ENCODE results near the gene HECTD4. TPM values are rescaled to one million over a fixed set of nuclear protein-coding genes. Genes with fewer than 3 reads are reported as not detected.

Gene HECTD4
- total RNA-seq, 1 experiment from 2014 or later = 13.1 TPM

- H3K36me3 ChIP-seq = peaks cover 3% of the 10 kb centered on the region
- no peak overlapping the region for H3K27ac ChIP-seq
- no peaks in the 10 kb centered on the region for H3K4me1 ChIP-seq
- no peak overlapping the region for H3K4me3 ChIP-seq
- H3K9me3 ChIP-seq (replicated peaks) = no peaks in the 10 kb centered on the region
- H3K27me3 ChIP-seq = no peaks in the 10 kb centered on the region
- no peak for DNase-seq
Observed at GRCh38 chr12:112131686-112132085, 250.5 kb downstream of the HECTD4 start.

GRCh38 chr12:112130441-112130998 lies 251.7 kb downstream of the HECTD4 start:
- Histone ChIP-seq H3K27ac (no peak overlapping the region), H3K4me1 (no peaks in the 10 kb centered on the region), H3K27me3 (no peaks in the 10 kb centered on the region), H3K4me3 (no peak overlapping the region), H3K36me3 (no peaks in the 10 kb centered on the region; the same call in 1 of the 2 replicates), H3K9me3 (replicated peaks) (no peaks in the 10 kb centered on the region)
- no peak for DNase-seq

GRCh38 chr12:112126911-112127310 lies 255.3 kb downstream of the HECTD4 start:
- no peaks in the 10 kb centered on the region for H3K36me3 ChIP-seq
- H3K4me1 ChIP-seq = peaks cover 15% of the 10 kb centered on the region
- no peak overlapping the region for H3K27ac ChIP-seq
- H3K27me3 ChIP-seq = no peaks in the 10 kb centered on the region; the same call in 1 of the 2 replicates
- no peaks in the 10 kb centered on the region for H3K9me3 ChIP-seq (replicated peaks)
- H3K4me3 ChIP-seq = no peak overlapping the region
- DNase-seq = no peak

- H3K27me3 ChIP-seq = no peaks in the 10 kb centered on the region; the same call in 1 of the 2 replicates
- H3K27ac ChIP-seq = no peak overlapping the region
- H3K4me1 ChIP-seq = peaks cover 16% of the 10 kb centered on the region
Observed at GRCh38 chr12:112126000-112126438, 256.2 kb downstream of the HECTD4 start.

GRCh38 chr12:112125250-112125999 lies 256.8 kb downstream of the HECTD4 start, which contains the start of gene TRAFD1:
TSS of gene TRAFD1 (plus strand) at chr12:112125560. CDS start at chr12:112130523, 4,963 bp downstream.
- H3K27ac ChIP-seq = no peak within 1 kb of the TSS; the same call in 1 of the 2 replicates
- H3K36me3 ChIP-seq = no peaks in the 10 kb centered on the region
- H3K4me3 ChIP-seq = peak within 1 kb of the TSS; percentile 79
- no peaks in the 10 kb centered on the region for H3K9me3 ChIP-seq (replicated peaks)
- peaks cover 16% of the 10 kb centered on the region for H3K4me1 ChIP-seq
- no peaks in the 10 kb centered on the region; the same call in 1 of the 2 replicates for H3K27me3 ChIP-seq
- DNase-seq = peak; percentile 95 to 97

More at GRCh38 chr12:112126000-112126438, 256.2 kb downstream of the HECTD4 start:
- DNase-seq = no peak
- Histone ChIP-seq H3K36me3 (no peaks in the 10 kb centered on the region), H3K9me3 (replicated peaks) (no peaks in the 10 kb centered on the region), H3K4me3 (peak overlapping the region; percentile 79)

- Histone ChIP-seq H3K4me3 (peak overlapping the region; percentile 79), H3K9me3 (replicated peaks) (no peaks in the 10 kb centered on the region), H3K4me1 (peaks cover 16% of the 10 kb centered on the region), H3K27ac (no peak overlapping the region), H3K27me3 (no peaks in the 10 kb centered on the region; the same call in 1 of the 2 replicates), H3K36me3 (no peaks in the 10 kb centered on the region)
- no peak for DNase-seq
Observed at GRCh38 chr12:112124918-112125249, 257.3 kb downstream of the HECTD4 start.

- Histone ChIP-seq H3K27ac (no peak overlapping the region), H3K9me3 (replicated peaks) (no peaks in the 10 kb centered on the region), H3K4me3 (no peak overlapping the region), H3K36me3 (no peaks in the 10 kb centered on the region), H3K27me3 (no peaks in the 10 kb centered on the region; the same call in 1 of the 2 replicates), H3K4me1 (peaks cover 16% of the 10 kb centered on the region)
- DNase-seq = peak in 1 of 2 experiments; percentile 42
Observed at GRCh38 chr12:112122823-112123690, 259.2 kb downstream of the HECTD4 start.

GRCh38 chr12:112121780-112122565 lies 260.3 kb downstream of the HECTD4 start:
- DNase-seq = peak; percentile 65 to 74
- Histone ChIP-seq H3K27me3 (no peaks in the 10 kb centered on the region; the same call in 1 of the 2 replicates), H3K4me3 (no peak overlapping the region), H3K36me3 (no peaks in the 10 kb centered on the region), H3K9me3 (replicated peaks) (no peaks in the 10 kb centered on the region), H3K27ac (no peak overlapping the region), H3K4me1 (peaks cover 16% of the 10 kb centered on the region)

- Histone ChIP-seq H3K27me3 (no peaks in the 10 kb centered on the region; the same call in 1 of the 2 replicates), H3K36me3 (no peaks in the 10 kb centered on the region), H3K4me3 (no peak overlapping the region), H3K27ac (no peak overlapping the region), H3K4me1 (peaks cover 8% of the 10 kb centered on the region), H3K9me3 (replicated peaks) (no peaks in the 10 kb centered on the region)
- no peak for DNase-seq
Observed at GRCh38 chr12:112117685-112118084, 264.5 kb downstream of the HECTD4 start.

GRCh38 chr12:112116232-112117060 lies 265.8 kb downstream of the HECTD4 start:
- Histone ChIP-seq H3K4me3 (peak overlapping the region; percentile 38), H3K9me3 (replicated peaks) (no peaks in the 10 kb centered on the region), H3K36me3 (no peaks in the 10 kb centered on the region), H3K27ac (no peak overlapping the region), H3K27me3 (no peaks in the 10 kb centered on the region), H3K4me1 (no peaks in the 10 kb centered on the region)
- DNase-seq = peak; percentile 66 to 82

- DNase-seq = no peak
- Histone ChIP-seq H3K9me3 (replicated peaks) (no peaks in the 10 kb centered on the region), H3K36me3 (no peaks in the 10 kb centered on the region), H3K4me3 (no peak overlapping the region), H3K27ac (no peak overlapping the region), H3K4me1 (no peaks in the 10 kb centered on the region), H3K27me3 (no peaks in the 10 kb centered on the region)
Observed at GRCh38 chr12:112115259-112116045, 266.8 kb downstream of the HECTD4 start.

- Histone ChIP-seq H3K9me3 (replicated peaks) (no peaks in the 10 kb centered on the region), H3K4me3 (no peak overlapping the region), H3K27me3 (no peaks in the 10 kb centered on the region), H3K27ac (no peak overlapping the region), H3K36me3 (no peaks in the 10 kb centered on the region), H3K4me1 (no peaks in the 10 kb centered on the region)
- no peak for DNase-seq
Observed at GRCh38 chr12:112112409-112113133, 269.7 kb downstream of the HECTD4 start.
